HG03442 (cell line): Measurements from ENCODE around the gene PRM2.

Experiments used
- ATAC-seq: cut with Tn5 transposase; IDR thresholded peaks from one replicate; pipeline ENCODE4 v1.9.1; 2021; ENCODE audit warnings: mild to moderate bottlenecking, moderate library complexity; ENCODE audit not compliant: unreplicated experiment

The PRM2 gene

DNA sequence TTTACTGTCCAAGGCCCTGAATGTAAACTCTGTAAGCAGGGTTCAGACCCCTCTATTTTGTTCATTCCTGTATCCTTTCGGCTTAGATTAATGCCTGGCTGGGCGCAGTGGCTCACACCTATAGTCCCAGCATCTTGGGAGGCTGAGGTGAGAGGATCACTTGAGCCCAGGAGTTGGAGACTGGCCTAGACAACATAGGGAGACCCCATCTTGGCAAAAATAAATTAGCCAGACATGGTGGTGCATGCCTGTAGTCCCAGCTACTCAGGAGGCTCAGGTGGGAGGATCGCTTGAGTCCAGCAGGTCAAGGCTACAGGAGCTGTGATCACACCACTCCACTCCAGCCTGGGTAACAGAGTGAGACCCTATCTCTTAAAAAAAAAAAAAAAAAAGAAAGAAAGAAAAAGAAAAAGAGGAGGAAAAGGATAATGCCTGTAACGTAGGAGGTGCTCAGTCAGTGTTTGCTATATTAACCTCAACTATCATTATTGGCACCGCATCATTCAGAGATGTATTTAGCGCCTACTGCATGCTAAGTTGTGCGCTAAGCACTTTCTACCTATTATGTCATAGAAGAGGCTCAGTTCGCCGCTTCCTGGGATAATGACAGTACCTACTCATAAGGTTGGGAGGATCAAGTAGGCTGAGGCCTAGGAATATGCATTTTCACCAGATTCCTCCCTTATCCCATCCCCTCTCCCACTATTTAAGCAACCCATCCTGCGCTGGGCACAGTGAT, 25.3 kb downstream of the PRM2 start:
- no peak for ATAC-seq

GRCh38 chr16:11250091-11250785, 26.0 kb downstream of the PRM2 start:
- ATAC-seq: no peak

- no peak for ATAC-seq
These were observed 26.8 kb downstream of the PRM2 start for GRCh38 chr16:11249233-11250061.

DNA sequence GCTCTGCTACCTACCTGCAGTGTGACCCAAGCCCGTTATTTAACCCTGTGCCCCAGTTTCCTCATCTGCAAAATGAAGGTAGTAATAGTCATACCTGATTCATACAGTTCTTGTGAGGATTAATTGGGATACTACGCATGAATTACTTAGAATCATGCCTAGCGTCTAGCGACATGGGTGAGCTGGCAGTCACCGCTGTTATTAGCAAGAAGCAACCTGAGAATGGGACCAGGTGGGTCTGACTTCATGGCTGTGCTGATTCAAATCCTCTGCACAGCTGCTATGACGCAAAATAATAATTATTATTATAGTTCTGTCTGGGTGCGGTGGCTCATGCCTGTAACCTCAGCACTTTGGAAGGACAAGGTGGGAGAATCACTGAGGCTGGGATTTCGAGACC, 28.1 kb downstream of the PRM2 start:
- no peak for ATAC-seq

GRCh38 chr16:11245988-11246387, 30.3 kb downstream of the PRM2 start:
- ATAC-seq: no peak

GRCh38 chr16:11245222-11245737, 31.0 kb downstream of the PRM2 start:
- no peak for ATAC-seq

GRCh38 chr16:11242658-11243057, 33.6 kb downstream of the PRM2 start:
- ATAC-seq: no peak

DNA sequence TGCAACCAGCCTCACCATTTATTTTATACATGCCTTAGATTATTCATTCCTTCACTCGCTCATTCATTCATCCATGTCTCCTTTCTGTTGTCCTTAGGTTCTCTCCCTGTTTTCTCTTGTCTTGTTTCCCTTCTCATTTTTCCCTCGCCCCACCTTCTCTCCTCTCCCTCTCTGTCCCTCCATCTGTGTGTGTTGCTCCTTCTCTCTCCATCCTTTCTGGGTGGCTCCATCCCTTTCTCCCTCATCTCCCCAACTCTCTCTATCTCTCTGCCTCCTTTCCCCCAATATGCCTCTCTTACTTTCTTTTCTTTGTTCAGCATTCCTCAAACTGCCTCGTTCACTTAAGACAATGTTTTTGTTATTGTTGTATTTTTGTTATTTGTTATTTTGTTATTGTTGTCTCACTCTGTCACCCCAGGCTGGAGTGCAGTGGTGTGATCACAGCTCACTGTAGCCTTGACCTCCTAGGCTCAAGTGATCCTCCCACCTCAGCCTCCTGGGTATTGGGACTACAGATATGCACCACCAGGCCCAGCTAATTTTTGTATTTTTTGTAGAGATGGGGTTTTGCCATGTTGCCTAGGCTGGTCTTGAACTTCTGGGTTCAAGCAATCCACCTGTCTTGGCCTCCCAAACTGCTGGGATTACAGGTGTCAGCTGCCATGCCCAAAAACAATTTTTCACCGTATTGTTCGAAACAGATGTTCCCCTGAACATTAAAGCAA, 34.6 kb downstream of the PRM2 start:
- ATAC-seq: no peak

GRCh38 chr16:11240636-11241473, 35.4 kb downstream of the PRM2 start:
- ATAC-seq: no peak

- ATAC-seq: no peak
These were observed 36.3 kb downstream of the PRM2 start for GRCh38 chr16:11239644-11240632.

DNA sequence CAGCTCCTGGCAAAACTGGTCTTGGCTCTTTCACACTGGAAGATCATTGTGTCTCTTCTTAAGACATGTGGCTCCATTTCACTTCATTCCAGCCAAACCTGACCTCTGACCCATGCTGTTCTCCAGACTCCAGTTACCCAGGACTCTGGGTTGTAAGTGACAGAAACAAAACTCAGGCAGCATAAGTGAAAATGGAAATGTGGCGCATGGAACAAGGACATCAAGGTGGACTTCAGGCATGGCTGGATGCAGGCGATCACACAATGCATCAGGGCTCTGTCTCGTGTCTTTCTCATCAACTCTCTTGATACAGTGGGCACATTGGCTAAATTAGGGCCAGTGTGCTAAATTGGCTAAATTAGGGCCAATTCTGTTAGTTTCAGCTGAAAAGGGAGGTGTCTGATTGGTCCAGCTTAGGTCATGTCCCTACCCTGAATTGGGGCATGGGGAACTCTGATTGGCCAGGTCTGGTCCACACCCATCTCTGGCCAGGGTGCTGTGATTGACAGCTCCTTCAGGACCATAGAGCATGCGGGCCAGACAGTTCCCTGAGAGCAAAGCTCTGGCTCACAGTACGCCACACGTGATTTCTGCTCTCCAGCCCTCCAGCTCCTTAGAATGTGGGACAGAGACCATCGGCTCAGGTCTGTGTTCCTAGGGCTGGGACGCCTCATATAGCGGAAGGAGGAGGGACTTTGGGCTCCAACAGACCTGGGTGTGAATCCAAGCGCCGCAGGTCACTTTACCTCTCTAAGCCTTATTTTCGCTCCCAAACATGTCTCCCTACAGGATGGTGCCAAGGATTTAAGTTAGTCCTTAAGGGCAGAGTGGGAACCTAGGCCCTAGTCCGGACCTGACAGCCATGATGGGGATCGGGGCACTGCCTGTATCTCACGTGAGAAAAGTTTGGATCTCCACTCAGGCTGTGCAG, 37.7 kb downstream of the PRM2 start:
- ATAC-seq: no peak

DNA sequence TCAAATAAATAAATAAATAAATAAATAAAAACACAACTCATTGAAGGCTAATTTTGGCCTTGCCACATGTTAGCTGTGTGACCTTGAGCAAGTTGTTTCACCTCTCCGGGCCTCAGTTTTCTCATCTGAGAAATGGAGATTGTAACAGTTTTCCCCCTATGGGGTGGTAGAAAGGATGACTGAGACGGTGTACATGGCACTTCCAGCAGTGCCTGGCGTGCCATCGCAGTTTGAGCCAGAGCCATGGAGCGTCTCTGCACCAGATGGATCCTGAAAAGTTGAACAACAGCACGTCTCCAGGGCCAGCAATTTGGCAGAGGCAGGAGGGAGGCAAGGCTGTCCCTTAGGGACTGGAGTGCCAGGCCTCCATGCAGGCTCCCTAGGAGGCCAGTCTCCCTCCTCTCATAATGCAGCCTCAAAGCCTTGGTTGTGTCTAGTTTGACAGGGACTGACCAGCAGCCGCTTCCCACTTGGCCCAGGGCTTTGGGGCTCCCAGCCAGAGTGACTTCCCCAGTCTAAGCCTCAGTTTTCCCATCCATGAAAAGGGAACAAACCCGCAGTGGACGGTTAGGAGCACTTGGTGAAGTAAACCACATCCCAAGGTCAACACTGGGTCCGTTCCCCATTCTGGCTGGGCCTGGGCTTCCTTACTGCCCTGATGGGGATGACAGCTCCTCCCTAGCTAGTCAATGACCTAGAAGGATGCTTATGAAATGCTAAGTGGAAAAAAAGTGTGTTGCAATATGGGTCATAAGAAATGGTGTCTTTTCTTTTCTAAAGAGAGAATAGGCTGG, 39.6 kb downstream of the PRM2 start:
- ATAC-seq: no peak

DNA sequence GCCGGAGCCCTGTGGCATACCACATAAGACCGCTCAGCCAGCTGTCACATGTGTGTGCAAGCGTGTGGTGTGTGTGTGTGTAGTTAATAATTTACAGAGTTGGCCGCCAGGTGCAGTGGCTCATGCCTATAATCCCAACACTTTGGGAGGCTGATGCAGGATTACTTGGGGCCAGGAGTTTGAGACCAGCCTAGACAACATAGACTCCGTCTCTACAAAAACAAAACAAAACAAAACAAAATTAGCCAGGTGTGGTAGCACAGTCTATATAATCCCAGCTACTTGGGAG, 40.6 kb downstream of the PRM2 start:
- ATAC-seq: no peak

GRCh38 chr16:11234884-11235702, 41.2 kb downstream of the PRM2 start:
- no peak for ATAC-seq

- no peak for ATAC-seq
These were observed 42.4 kb downstream of the PRM2 start for GRCh38 chr16:11233727-11234376.
